HL-60 (cell line): Measurements from ENCODE around the gene ZFAND2B.

Experiments
- DNase-seq, 2 experiments: peaks; one replicate each; pipeline ENCODE4 v3.0.0-alpha.2; 2010 to 2020; ENCODE audit warnings: low read depth in 1 of 2, low spot score in 1 of 2
- H3K27ac ChIP-seq: fragments of 250-450 bp; sonication (Bioruptor Pico); replicated peaks from 2 replicates; pipeline ENCODE4 v1.5.1; 2020; ENCODE audit warnings: mild to moderate bottlenecking, moderate library complexity
- H3K27me3 ChIP-seq: fragments of 250-450 bp; sonication (Bioruptor Pico); 2 replicates; pipeline ENCODE4 v1.5.1; 2021; ENCODE audit warnings: mild to moderate bottlenecking, moderate library complexity; ENCODE audit not compliant: insufficient read depth, poor library complexity, severe bottlenecking
- H3K4me3 ChIP-seq: replicated peaks from 2 replicates; pipeline ENCODE4 v1.5.1; 2011; ENCODE audit warnings: mild to moderate bottlenecking, control low read depth, low read length; ENCODE audit not compliant: insufficient read depth
- CTCF ChIP-seq: IDR thresholded peaks from one replicate; pipeline ENCODE4 v1.5.1; 2011; ENCODE audit warnings: low read length, control low read depth, inconsistent platforms; ENCODE audit not compliant: insufficient read depth
- GABPA ChIP-seq: IDR thresholded peaks from 2 replicates; pipeline ENCODE4 v1.6.1; 2012; ENCODE audit warnings: low read depth
- POLR2AphosphoS5 ChIP-seq: IDR thresholded peaks from 2 replicates; pipeline ENCODE4 v1.6.1; 2012; ENCODE audit warnings: low read depth
- REST ChIP-seq: IDR thresholded peaks from 2 replicates; pipeline ENCODE4 v1.6.1; 2012; ENCODE audit warnings: low read depth; ENCODE audit not compliant: insufficient replicate concordance
- SPI1 ChIP-seq: IDR thresholded peaks from 2 replicates; pipeline ENCODE4 v1.6.1; 2012; ENCODE audit warnings: low read depth, mild to moderate bottlenecking, borderline replicate concordance

The ZFAND2B gene

GRCh38 chr2:219218732-219219701, 12.4 kb downstream of the ZFAND2B start, which contains the start of gene ABCB6:
ABCB6 (minus strand) TSS chr2:219218958; CDS start chr2:219218673, 285 bp downstream.
- H3K4me3 ChIP-seq = no peak within 1 kb of the TSS
- H3K27ac ChIP-seq = no peak within 1 kb of the TSS
- no peak for TF ChIP-seq REST
- TF ChIP-seq SPI1 = no peak
- DNase-seq = no peak
- peaks cover 2% of the 10 kb centered on the region for H3K27me3 ChIP-seq

GRCh38 chr2:219219784-219220532, 13.4 kb downstream of the ZFAND2B start:
- Histone ChIP-seq H3K27ac (no peak overlapping the region), H3K4me3 (no peak overlapping the region), H3K27me3 (peaks cover 2% of the 10 kb centered on the region)
- TF ChIP-seq GABPA (no peak), REST (no peak), CTCF (no peak), SPI1 (no peak), POLR2AphosphoS5 (no peak)
- DNase-seq = no peak

GRCh38 chr2:219220652-219221402, 14.2 kb downstream of the ZFAND2B start:
- H3K27ac ChIP-seq = no peak overlapping the region
- TF ChIP-seq SPI1 = peak; percentile 24; the same call in 1 of the 2 replicates
- no peak for TF ChIP-seq POLR2AphosphoS5

GRCh38 chr2:219221957-219222518, 15.5 kb downstream of the ZFAND2B start:
- Histone ChIP-seq H3K27ac (no peak overlapping the region), H3K27me3 (peaks cover 2% of the 10 kb centered on the region), H3K4me3 (no peak overlapping the region)
- DNase-seq = no peak
- no peak for TF ChIP-seq SPI1
- no peak for TF ChIP-seq REST
- TF ChIP-seq GABPA = no peak
- TF ChIP-seq CTCF = no peak
- TF ChIP-seq POLR2AphosphoS5 = no peak

More at GRCh38 chr2:219220652-219221402, 14.2 kb downstream of the ZFAND2B start:
- DNase-seq = no peak
- Histone ChIP-seq H3K4me3 (no peak overlapping the region), H3K27me3 (peaks cover 2% of the 10 kb centered on the region)
